Karpas-422 (cell line): Measurements from ENCODE around the gene CATSPERZ. TPM values are rescaled to one million over a fixed set of nuclear protein-coding genes. Genes with fewer than 3 reads are reported as not detected.

ENCODE experiments used
- DNase-seq: peaks from one replicate; pipeline ENCODE4 v3.0.0-alpha.2; 2015
- H2AFZ ChIP-seq: fragments of 200-600 bp; sonication (generic); 2 replicates; pipeline ENCODE4 v1.6.1; 2014; ENCODE audit warnings: antibody characterized with exemption, low read length, mixed read lengths
- H3K27ac ChIP-seq: fragments of 200-600 bp; sonication (generic); 2 replicates; pipeline ENCODE4 v1.5.1; 2014; ENCODE audit warnings: mild to moderate bottlenecking, low read length, moderate library complexity
- H3K27me3 ChIP-seq: fragments of 200-600 bp; sonication (generic); 2 replicates; pipeline ENCODE4 v1.6.1; 2014; ENCODE audit warnings: low read length, mixed read lengths
- H3K36me3 ChIP-seq: fragments of 200-600 bp; sonication (generic); 2 replicates; pipeline ENCODE4 v1.6.1; 2014; ENCODE audit warnings: low read length, mixed read lengths; ENCODE audit not compliant: insufficient read depth
- H3K4me1 ChIP-seq: fragments of 200-600 bp; sonication (generic); 2 replicates; pipeline ENCODE4 v1.6.1; 2014; ENCODE audit warnings: mild to moderate bottlenecking, low read length, mixed read lengths
- H3K4me2 ChIP-seq: fragments of 200-600 bp; sonication (generic); 2 replicates; pipeline ENCODE4 v1.6.1; 2014; ENCODE audit warnings: low read length, low read depth, mild to moderate bottlenecking; ENCODE audit not compliant: poor library complexity, severe bottlenecking
- H3K4me3 ChIP-seq: fragments of 200-600 bp; sonication (generic); 2 replicates; pipeline ENCODE4 v1.5.1; 2014; ENCODE audit warnings: mild to moderate bottlenecking, antibody characterized with exemption, low read length, mixed read lengths
- H3K79me2 ChIP-seq: fragments of 200-600 bp; sonication (generic); 2 replicates; pipeline ENCODE4 v1.6.1; 2014; ENCODE audit warnings: mild to moderate bottlenecking, low read length, mixed read lengths
- H3K9ac ChIP-seq: fragments of 200-600 bp; sonication (generic); 2 replicates; pipeline ENCODE4 v1.6.0; 2014; ENCODE audit warnings: low read length
- H3K9me2 ChIP-seq: fragments of 200-600 bp; sonication (generic), shearing (Covaris generic); replicated peaks from 2 replicates; pipeline ENCODE4 v1.6.0; 2014; ENCODE audit warnings: mild to moderate bottlenecking, low read length, moderate library complexity; ENCODE audit not compliant: insufficient read depth
- H3K9me3 ChIP-seq: fragments of 300-700, 200-600 bp; sonication (generic); 2 replicates; pipeline ENCODE4 v1.6.1; 2014; ENCODE audit warnings: low read length, mixed read lengths
- H4K20me1 ChIP-seq: fragments of 200-600 bp; sonication (generic); 2 replicates; pipeline ENCODE4 v1.6.1; 2014; ENCODE audit warnings: mild to moderate bottlenecking, antibody characterized with exemption, low read length, low read depth; ENCODE audit not compliant: insufficient read depth
- total RNA-seq: library from RNA; depleted of rRNA; stranded (reverse); fragments of >200 nt; shearing (Covaris generic); gene quantifications from 2 replicates; pipeline ENCODE4 v1.2.3, GENCODE V29; 2014; ENCODE audit warnings: low replicate concordance

Gene CATSPERZ
- total RNA-seq, 1 experiment from 2014 or later = not detected

DNA sequence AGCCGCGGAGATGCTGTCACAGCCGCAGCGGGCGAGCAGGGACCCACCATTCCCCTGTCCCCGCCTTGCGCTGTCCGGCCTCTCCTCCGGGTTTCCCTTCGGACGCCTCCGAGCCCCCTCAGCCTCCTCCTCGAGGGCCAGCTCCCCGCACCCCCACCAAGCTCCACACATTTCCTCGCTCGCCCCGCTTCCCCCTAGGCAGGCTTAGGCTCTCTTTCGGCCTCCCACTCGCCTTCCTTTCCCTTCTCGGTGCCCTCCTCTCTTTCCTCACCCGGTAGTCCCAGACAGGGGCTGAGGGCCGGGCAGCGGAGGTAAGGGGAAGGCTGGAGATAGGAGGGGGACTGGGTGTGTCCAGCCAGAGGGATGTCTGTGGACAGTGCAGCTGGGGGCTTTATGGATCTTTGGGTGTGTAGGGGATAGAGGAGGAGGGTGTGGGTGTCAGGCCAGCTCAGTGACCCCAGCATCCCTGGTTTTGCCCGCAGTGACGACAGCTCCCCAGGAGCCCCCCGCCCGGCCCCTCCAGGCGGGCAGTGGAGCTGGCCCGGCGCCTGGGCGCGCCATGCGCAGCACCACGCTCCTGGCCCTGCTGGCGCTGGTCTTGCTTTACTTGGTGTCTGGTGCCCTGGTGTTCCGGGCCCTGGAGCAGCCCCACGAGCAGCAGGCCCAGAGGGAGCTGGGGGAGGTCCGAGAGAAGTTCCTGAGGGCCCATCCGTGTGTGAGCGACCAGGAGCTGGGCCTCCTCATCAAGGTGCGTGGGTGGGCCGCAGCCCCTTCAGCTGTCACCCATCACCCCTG lies 7.5 kb upstream of the CATSPERZ start:
- H3K4me2 ChIP-seq = no peak overlapping the region
- H3K79me2 ChIP-seq = no peaks in the 10 kb centered on the region
- H4K20me1 ChIP-seq = no peaks in the 10 kb centered on the region
- no peak overlapping the region for H3K9ac ChIP-seq
- H3K36me3 ChIP-seq = no peaks in the 10 kb centered on the region
- H3K9me2 ChIP-seq = no peaks in the 10 kb centered on the region
- H3K9me3 ChIP-seq = no peaks in the 10 kb centered on the region
- peaks cover 10% of the 10 kb centered on the region for H3K4me1 ChIP-seq
- H2AFZ ChIP-seq = no peak overlapping the region
- H3K27me3 ChIP-seq = no peaks in the 10 kb centered on the region
- H3K4me3 ChIP-seq = no peak overlapping the region
- H3K27ac ChIP-seq = no peak overlapping the region
- DNase-seq = no peak

GRCh38 chr11:64294774-64295173 lies 5.4 kb upstream of the CATSPERZ start:
- H2AFZ ChIP-seq = no peak overlapping the region
- no peaks in the 10 kb centered on the region for H3K36me3 ChIP-seq
- no peak for DNase-seq
- H3K9me3 ChIP-seq = no peaks in the 10 kb centered on the region
- H3K4me3 ChIP-seq = no peak overlapping the region
- H3K4me1 ChIP-seq = peaks cover 10% of the 10 kb centered on the region
- H3K9me2 ChIP-seq = no peaks in the 10 kb centered on the region
- no peak overlapping the region for H3K4me2 ChIP-seq
- no peaks in the 10 kb centered on the region for H3K27me3 ChIP-seq
- no peak overlapping the region for H3K27ac ChIP-seq
- H3K79me2 ChIP-seq = no peaks in the 10 kb centered on the region
- H3K9ac ChIP-seq = no peak overlapping the region
- H4K20me1 ChIP-seq = no peaks in the 10 kb centered on the region

DNA sequence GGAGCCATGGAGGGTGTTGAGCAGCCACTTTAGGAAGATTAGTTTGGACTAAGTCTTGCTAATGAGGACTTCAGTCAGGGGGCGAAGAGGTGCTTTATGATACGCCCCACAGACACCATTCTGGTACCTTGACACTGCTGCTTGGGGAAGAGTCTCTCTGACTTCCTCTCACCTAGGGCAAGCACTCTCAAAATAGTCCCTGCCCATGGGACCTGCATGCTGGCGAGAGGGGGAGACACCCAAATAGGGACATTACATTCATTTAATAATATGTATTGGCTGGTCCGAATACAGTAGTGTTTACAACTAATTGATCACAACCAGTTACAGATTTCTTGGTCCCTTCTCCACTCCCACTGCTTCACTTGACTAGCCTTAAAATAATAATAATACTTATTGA lies 4.4 kb upstream of the CATSPERZ start:
- Histone ChIP-seq H3K27me3 (no peaks in the 10 kb centered on the region), H3K4me1 (peaks cover 16% of the 10 kb centered on the region), H3K4me3 (no peak overlapping the region)

DNA sequence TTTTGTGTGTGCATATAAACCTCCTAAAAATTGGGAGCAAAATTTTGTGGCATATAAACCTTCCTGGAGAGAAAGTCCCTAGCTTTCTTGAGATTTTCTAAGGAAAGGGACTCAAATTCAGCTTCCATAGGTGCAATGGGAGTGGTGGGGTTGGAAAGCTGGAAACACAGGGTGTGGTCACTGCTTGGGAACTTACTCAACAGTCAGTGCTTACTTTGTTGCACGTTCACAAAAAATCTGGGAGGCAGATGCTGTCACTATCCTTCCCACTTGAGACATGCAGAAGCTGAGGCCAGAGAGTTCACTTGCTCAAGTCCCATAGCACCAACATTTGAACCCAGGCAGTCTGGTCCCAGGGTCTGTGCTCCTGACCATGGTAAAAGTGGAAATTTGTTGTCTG lies 3.9 kb upstream of the CATSPERZ start:
- H3K79me2 ChIP-seq = no peaks in the 10 kb centered on the region
- no peak overlapping the region for H3K4me2 ChIP-seq
- no peak overlapping the region for H3K4me3 ChIP-seq
- H3K9ac ChIP-seq = no peak overlapping the region
- H3K4me1 ChIP-seq = peaks cover 18% of the 10 kb centered on the region
- DNase-seq = no peak
- H3K27ac ChIP-seq = no peak overlapping the region
- no peak overlapping the region for H2AFZ ChIP-seq
- no peaks in the 10 kb centered on the region for H3K27me3 ChIP-seq
- no peaks in the 10 kb centered on the region for H3K9me3 ChIP-seq
- H4K20me1 ChIP-seq = no peaks in the 10 kb centered on the region
- H3K36me3 ChIP-seq = no peaks in the 10 kb centered on the region
- H3K9me2 ChIP-seq = no peaks in the 10 kb centered on the region

More for the DNA sequence above, 4.4 kb upstream of the CATSPERZ start:
- Histone ChIP-seq H3K9me3 (no peaks in the 10 kb centered on the region), H3K9ac (no peak overlapping the region), H3K79me2 (no peaks in the 10 kb centered on the region), H3K27ac (no peak overlapping the region), H4K20me1 (no peaks in the 10 kb centered on the region), H3K4me2 (no peak overlapping the region), H2AFZ (no peak overlapping the region), H3K36me3 (no peaks in the 10 kb centered on the region), H3K9me2 (no peaks in the 10 kb centered on the region)
- DNase-seq = peak; percentile 61

GRCh38 chr11:64296830-64297698 lies 3.1 kb upstream of the CATSPERZ start:
- Histone ChIP-seq H3K9me3 (no peaks in the 10 kb centered on the region), H3K9ac (no peak overlapping the region), H3K4me3 (no peak overlapping the region), H3K79me2 (no peaks in the 10 kb centered on the region), H3K36me3 (no peaks in the 10 kb centered on the region), H3K4me2 (no peak overlapping the region), H3K9me2 (no peaks in the 10 kb centered on the region), H3K27ac (no peak overlapping the region), H4K20me1 (no peaks in the 10 kb centered on the region), H2AFZ (no peak overlapping the region), H3K27me3 (no peaks in the 10 kb centered on the region), H3K4me1 (peaks cover 18% of the 10 kb centered on the region)
- no peak for DNase-seq

GRCh38 chr11:64297699-64298358 lies 2.3 kb upstream of the CATSPERZ start:
- H3K36me3 ChIP-seq = no peaks in the 10 kb centered on the region
- no peak overlapping the region for H2AFZ ChIP-seq
- H3K4me3 ChIP-seq = no peak overlapping the region
- H3K79me2 ChIP-seq = no peaks in the 10 kb centered on the region
- no peaks in the 10 kb centered on the region for H3K27me3 ChIP-seq
- H3K9me3 ChIP-seq = no peaks in the 10 kb centered on the region
- no peaks in the 10 kb centered on the region for H4K20me1 ChIP-seq
- H3K9me2 ChIP-seq = no peaks in the 10 kb centered on the region
- H3K4me1 ChIP-seq = peaks cover 18% of the 10 kb centered on the region
- H3K27ac ChIP-seq = no peak overlapping the region
- no peak overlapping the region for H3K4me2 ChIP-seq
- no peak for DNase-seq
- H3K9ac ChIP-seq = no peak overlapping the region

- H3K4me2 ChIP-seq = no peak overlapping the region
- no peak overlapping the region for H2AFZ ChIP-seq
- no peak for DNase-seq
- H3K27ac ChIP-seq = no peak overlapping the region
- no peak overlapping the region for H3K9ac ChIP-seq
- no peaks in the 10 kb centered on the region for H3K36me3 ChIP-seq
- no peaks in the 10 kb centered on the region for H3K79me2 ChIP-seq
- no peak overlapping the region for H3K4me3 ChIP-seq
- H3K9me3 ChIP-seq = no peaks in the 10 kb centered on the region
- H4K20me1 ChIP-seq = peaks cover 4% of the 10 kb centered on the region; the same call in 1 of the 2 replicates
- H3K4me1 ChIP-seq = peaks cover 30% of the 10 kb centered on the region
- no peaks in the 10 kb centered on the region for H3K9me2 ChIP-seq
- H3K27me3 ChIP-seq = no peaks in the 10 kb centered on the region
Observed at GRCh38 chr11:64298966-64299846, 952 bp upstream of the CATSPERZ start.
